Suprapubic skin (tissue), 4 donors: ENCODE data around the gene VASH2. TPM values are rescaled to one million over a fixed set of nuclear protein-coding genes. Genes with fewer than 3 reads are reported as not detected.
"Not testable (repeated sequence)": the region's sequence is repeated elsewhere in the genome, so short reads cannot be mapped to it uniquely, and the experiment has no call there.

ENCODE experiments used
- DNase-seq, 2 donors: peaks; one replicate each; pipeline ENCODE4 v3.0.0-alpha.2; 2019; ENCODE audit warnings: low spot score in 2 of 2
- H3K27ac ChIP-seq: fragments of 200-600 bp; sonication (generic); one replicate; pipeline ENCODE4 v1.5.1; 2019
- H3K27me3 ChIP-seq: fragments of 200-600 bp; sonication (generic); one replicate; pipeline ENCODE4 v1.5.1; 2019
- H3K36me3 ChIP-seq: fragments of 200-600 bp; sonication (generic); one replicate; pipeline ENCODE4 v1.5.1; 2019
- H3K4me1 ChIP-seq: fragments of 200-600 bp; sonication (generic); one replicate; pipeline ENCODE4 v1.5.1; 2019
- H3K4me3 ChIP-seq: fragments of 200-600 bp; sonication (generic); one replicate; pipeline ENCODE4 v1.5.1; 2019; ENCODE audit warnings: mild to moderate bottlenecking
- H3K9me3 ChIP-seq: fragments of 200-600 bp; sonication (generic); one replicate; pipeline ENCODE4 v1.5.1; 2019
- CTCF ChIP-seq, 2 donors: fragments of 200-600 bp in 1 of 2; fragments of 450-650 bp in 1 of 2; sonication (generic) in 1 of 2; IDR thresholded peaks; one replicate each; pipeline ENCODE4 v1.5.1; 2016 to 2019; ENCODE audit warnings: antibody characterized with exemption in 2 of 2, mild to moderate bottlenecking in 1 of 2, moderate library complexity in 1 of 2
- EP300 ChIP-seq: sonication (generic); formaldehyde crosslinking; IDR thresholded peaks from one replicate; pipeline ENCODE4 v1.6.1; 2017; ENCODE audit warnings: antibody characterized with exemption
- POLR2A ChIP-seq, 2 donors: fragments of 450-650 bp; IDR thresholded peaks; one replicate each; pipeline ENCODE4 v1.6.1; 2017; ENCODE audit warnings: antibody characterized with exemption in 2 of 2, mild to moderate bottlenecking in 2 of 2, moderate library complexity in 2 of 2
- POLR2AphosphoS5 ChIP-seq, 3 donors: sonication (generic); formaldehyde crosslinking; IDR thresholded peaks; one replicate each; pipeline ENCODE4 v1.6.1; 2017; ENCODE audit warnings: antibody characterized with exemption in 3 of 3
- WGBS: methylation state at CpG from one replicate; pipeline ENCODE4 v1.1.5; 2018; 5-methylcytosine and 5-hydroxymethylcytosine counted together
- total RNA-seq, 4 donors: library from RNA; depleted of rRNA; stranded (reverse); fragments of >200 nt; gene quantifications; one replicate each; pipeline ENCODE4 v1.1.0, GENCODE V29; 2016

The VASH2 gene
- total RNA-seq, 4 donors from 2014 or later, result 0.32 to 0.36 TPM; not detected in 2

GRCh38 chr1:212908971-212909370, 41.4 kb upstream of the VASH2 start:
- 95% methylated on average over 3 of the region's 3 CpGs for WGBS
- DNase-seq, result no peak
- Histone ChIP-seq H3K27me3 (no peaks in the 10 kb centered on the region), H3K36me3 (no peaks in the 10 kb centered on the region), H3K9me3 (no peaks in the 10 kb centered on the region), H3K4me1 (no peaks in the 10 kb centered on the region), H3K27ac (no peak overlapping the region), H3K4me3 (no peak overlapping the region)
- no peak for TF ChIP-seq POLR2A (IDR thresholded peaks at IDR 0.05)
- no peak for TF ChIP-seq POLR2AphosphoS5 (IDR thresholded peaks at IDR 0.05)
- no peak for TF ChIP-seq EP300
- TF ChIP-seq CTCF (IDR thresholded peaks at IDR 0.05), result no peak

- 98% methylated on average over 3 of the region's 3 CpGs for WGBS
- no peak for DNase-seq
- no peaks in the 10 kb centered on the region for H3K4me1 ChIP-seq
Observed at GRCh38 chr1:212909652-212910063, 40.7 kb upstream of the VASH2 start.

GRCh38 chr1:212910213-212910612, 40.1 kb upstream of the VASH2 start:
- DNase-seq, H3K27me3 ChIP-seq: not testable (repeated sequence)
- WGBS, result 87% methylated on average over 4 of the region's 10 CpGs

More at GRCh38 chr1:212909652-212910063, 40.7 kb upstream of the VASH2 start:
- Histone ChIP-seq H3K27ac (no peak overlapping the region), H3K9me3 (no peaks in the 10 kb centered on the region), H3K4me3 (no peak overlapping the region), H3K36me3 (no peaks in the 10 kb centered on the region), H3K27me3 (no peaks in the 10 kb centered on the region)
- TF ChIP-seq EP300 (no peak), CTCF (IDR thresholded peaks at IDR 0.05) (no peak), POLR2AphosphoS5 (IDR thresholded peaks at IDR 0.05) (no peak), POLR2A (IDR thresholded peaks at IDR 0.05) (no peak)

GRCh38 chr1:212913638-212914037, 36.7 kb upstream of the VASH2 start:
- not testable (repeated sequence) for H3K9me3 ChIP-seq, H3K27ac ChIP-seq, H3K27me3 ChIP-seq, H3K4me1 ChIP-seq, DNase-seq, H3K36me3 ChIP-seq, H3K4me3 ChIP-seq
- WGBS, result 93% methylated on average over 3 of the region's 3 CpGs

More at GRCh38 chr1:212910213-212910612, 40.1 kb upstream of the VASH2 start:
- H3K4me3 ChIP-seq, H3K4me1 ChIP-seq, H3K9me3 ChIP-seq, H3K27ac ChIP-seq, H3K36me3 ChIP-seq: not testable (repeated sequence)

GRCh38 chr1:212914110-212914509, 36.2 kb upstream of the VASH2 start:
- H3K27me3 ChIP-seq, result not testable (repeated sequence)
- 77% methylated on average over 5 of the region's 5 CpGs for WGBS

GRCh38 chr1:212914789-212915188, 35.6 kb upstream of the VASH2 start:
- TF ChIP-seq CTCF (IDR thresholded peaks at IDR 0.05) (no peak), EP300 (no peak), POLR2A (IDR thresholded peaks at IDR 0.05) (no peak), POLR2AphosphoS5 (IDR thresholded peaks at IDR 0.05) (no peak)
- Histone ChIP-seq H3K27me3 (no peaks in the 10 kb centered on the region), H3K36me3 (no peaks in the 10 kb centered on the region), H3K9me3 (no peaks in the 10 kb centered on the region), H3K27ac (no peak overlapping the region), H3K4me3 (no peak overlapping the region), H3K4me1 (peaks cover 9% of the 10 kb centered on the region)
- 61% methylated on average over 3 of the region's 3 CpGs for WGBS
- no peak for DNase-seq

More at GRCh38 chr1:212914110-212914509, 36.2 kb upstream of the VASH2 start:
- not testable (repeated sequence) for H3K36me3 ChIP-seq, H3K4me3 ChIP-seq, DNase-seq, H3K9me3 ChIP-seq, H3K27ac ChIP-seq, H3K4me1 ChIP-seq
